Measurements from ENCODE around the gene FYN.

The FYN gene

DNA sequence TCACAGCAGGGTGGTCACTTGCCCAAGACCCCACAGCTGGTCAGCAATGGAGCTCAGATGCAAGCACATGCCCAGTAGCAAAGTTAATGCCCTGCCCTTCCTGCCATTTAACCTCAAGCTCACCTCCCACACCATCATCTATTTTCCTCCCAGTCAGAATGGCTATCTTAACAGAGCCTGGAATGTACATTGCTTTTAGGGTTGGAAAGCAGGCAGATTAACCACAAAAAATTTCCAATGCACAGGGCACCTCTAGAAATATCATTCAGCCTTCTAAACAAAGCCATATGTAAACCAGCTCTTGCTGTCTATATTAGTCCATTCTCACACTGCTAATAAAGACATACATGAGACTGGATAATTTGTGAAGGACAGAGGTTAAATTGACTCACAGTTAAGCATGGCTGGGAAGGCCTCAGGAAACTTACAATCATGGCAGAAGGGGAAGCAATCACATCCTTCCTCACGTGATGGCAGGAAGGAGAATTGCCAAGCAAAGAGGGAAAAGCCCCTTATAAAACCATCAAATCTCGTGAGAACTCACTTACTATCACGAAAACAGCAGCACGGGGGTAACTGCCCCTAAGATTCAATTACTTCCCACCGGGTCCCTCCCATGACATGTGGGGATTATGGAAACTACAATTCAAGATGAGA, 106.9 kb downstream of the FYN start:
- no peak for DNase-seq

DNA sequence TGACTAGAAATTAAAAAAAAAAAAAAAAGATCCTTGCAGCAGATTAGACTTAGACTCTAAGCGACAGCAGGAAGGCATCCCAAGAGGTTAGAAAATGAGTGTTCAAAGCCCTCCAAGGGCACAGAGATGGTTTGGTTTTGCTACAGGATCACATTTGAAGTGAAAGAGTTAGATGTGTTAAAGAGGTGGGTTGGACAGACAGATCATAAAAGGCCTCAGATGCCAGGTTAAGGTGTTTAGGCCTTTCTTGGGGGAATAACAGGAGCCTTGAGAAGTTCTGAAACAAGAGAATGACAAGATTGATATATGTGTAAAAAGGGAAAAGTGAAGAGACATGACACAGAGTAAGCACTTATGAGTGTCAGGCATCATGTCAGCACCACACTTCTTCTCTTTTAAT, 107.5 kb downstream of the FYN start:
- DNase-seq, result no peak

DNA sequence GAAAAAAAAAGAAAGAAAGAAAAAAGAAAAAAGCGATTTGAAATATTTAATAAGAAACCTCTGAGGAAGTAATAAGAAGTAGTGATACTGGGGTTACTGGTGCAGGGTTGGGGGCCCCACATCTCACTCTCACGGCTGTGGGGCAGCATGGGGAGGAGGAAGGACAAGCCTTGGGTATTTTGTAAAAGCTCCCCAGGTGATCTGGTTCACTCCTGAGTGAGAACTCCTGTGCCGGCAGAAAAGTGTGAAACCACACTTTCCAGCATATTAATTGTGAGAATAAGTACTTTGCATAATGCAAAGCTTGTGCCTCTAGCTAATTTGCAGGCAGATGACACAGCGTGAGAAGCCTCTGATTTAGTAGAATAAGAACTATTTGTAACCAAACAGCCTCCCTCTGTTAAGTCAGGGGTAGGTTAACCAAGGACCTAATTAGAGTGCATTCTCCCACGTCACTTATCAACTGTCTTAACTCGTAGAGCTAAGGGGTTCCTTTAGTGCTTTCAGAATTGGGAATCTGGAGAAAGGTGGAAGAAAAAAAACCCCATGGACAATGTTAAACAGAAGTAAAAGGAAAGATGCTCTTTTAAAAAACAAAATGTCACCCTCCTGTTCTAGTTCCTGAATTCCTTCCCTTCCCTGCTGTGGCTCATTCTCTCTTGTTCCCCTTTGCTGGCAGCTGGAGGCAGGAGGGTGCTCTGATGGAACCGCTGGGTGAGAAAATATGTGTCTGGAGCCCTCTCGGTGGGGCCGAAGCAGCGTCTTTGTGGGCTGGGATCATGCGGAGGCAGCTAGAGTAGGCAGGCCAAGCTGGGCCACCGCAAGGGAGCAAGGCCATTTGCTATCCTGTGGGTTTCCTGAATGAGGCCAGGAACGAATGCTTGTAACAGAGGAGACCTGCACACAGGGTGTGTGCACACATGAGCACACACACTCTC, 108.7 kb downstream of the FYN start:
- peak; percentile 59 for DNase-seq

DNA sequence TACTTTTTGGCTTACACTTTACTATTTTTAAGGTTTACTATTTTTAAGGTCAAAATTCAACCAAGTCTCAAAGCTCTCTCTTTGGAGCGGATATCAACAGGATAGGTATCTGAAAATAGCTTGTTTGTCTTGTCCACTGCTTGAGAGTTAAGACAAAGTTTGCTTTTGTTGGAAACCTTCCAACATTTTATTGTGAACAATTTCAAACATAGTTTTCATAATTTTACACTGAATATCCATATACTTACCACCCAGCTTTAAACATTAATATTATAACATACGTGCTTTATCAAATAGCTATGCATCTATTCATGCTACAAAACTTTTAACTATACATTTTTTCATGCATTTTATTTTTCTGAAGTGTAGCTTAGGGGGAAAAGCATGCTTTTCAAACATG, 109.9 kb downstream of the FYN start:
- no peak for DNase-seq

DNA sequence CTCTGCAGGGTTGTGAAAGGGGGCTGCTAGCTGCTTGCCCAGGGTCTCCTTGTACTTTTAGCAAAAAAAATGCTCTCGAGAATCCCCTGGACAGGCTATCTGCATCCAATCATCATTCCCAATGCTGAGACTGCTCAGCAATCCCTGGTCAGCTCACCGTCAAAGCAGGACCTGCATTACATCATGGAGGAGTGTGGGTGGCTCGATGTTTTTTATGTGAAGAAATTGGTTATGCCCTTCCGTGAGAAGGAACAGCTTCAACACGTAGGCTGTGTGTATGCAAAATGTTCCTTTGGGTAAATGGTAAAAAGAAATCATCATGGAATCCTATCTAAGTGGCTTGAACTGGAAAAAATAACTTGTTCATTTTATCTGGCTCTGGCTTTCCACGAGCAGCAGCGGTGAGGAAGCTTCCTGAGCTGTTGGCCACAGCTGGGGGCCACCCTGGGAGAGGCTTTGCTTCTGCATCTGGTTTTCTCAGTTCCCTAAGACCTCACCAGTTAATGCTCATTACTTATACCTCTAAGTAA, 111.4 kb downstream of the FYN start:
- DNase-seq, result no peak

DNA sequence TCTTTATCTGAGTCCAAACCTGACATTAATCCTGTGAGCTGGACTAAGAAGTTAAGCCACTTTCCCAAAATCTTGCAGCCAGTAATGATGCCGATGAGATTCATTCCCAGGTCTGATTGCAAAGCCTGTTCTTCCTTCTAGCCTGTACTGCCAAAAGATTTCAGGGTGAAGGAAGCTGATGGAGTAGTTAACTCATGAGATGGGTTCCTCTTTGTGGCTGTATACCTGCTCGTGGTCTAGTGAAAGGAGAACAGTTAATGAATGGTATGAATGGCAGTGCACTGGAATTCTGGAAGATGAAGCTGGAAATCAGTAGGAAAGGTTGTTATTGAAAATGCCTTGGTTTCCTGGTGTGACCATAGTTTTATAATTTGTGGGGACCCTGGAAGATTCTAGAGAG, 112.0 kb downstream of the FYN start:
- no peak for DNase-seq

DNA sequence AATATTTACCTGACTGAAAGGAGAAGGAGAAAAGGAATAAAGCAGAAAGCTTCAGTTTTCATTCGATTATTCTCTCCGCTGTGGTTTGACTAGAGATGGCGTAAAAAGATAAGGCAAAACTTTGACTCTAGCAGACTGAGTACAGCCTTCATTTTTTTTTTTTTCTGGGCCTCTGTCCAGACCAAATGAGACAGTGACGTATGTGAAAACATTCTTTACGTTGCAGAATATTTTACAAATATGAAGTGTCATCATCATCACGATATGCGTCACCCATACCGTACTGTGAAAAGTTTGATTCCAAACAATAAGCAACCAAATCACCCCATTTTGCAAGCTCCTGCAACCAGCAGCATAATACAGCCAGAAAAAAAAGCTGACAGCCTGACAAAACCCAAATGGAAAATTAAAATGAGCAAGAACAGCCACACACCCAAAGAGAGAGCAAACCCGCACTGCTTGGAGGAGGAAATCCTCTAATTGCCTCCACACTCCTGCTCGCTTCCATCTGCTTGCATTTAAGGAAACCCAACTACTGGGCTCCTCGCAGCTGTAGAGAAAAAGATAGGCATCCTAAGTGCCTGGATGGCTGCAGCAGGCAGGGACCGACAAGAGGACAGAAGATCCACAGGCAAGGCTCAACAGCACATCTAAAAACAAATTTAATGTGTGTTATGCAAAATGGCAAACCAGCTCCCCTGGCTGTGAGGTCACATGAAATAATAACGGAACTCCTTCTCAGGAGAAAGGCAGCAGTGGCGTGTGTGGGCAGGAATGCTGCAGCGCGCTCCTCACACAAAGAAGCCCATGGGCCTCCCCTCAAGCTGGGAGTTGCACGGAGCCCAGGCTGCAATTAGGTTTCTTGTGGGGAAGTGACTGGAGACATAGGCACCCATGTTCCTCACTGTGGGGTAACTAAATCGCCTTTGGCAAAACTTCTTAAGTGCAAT, 113.1 kb downstream of the FYN start:
- peak; percentile 91 for DNase-seq

DNA sequence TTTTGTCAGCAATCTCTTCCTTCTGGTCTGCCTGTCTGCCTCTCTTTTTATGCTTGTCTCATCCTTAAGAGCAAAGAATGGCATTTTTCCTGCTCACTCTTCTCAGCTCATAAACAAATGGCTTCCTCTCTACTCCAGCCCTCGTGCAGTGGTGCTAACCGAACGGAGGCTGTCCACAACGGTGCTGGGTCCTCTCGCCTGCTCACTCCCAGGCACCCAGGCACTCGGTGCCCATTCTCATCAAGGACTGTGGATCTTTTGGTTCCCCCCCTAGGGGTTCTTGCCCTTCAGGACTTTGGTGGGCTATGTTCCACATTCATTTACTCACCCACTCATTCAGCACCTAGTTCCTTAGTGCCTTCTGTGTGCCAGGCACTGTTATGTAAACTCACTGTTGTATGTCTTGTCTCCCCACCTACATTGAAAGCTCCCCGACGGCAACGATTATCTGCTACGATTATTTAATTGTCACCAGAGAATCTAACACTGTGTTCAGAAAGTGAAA, 113.9 kb downstream of the FYN start:
- DNase-seq, result no peak

DNA sequence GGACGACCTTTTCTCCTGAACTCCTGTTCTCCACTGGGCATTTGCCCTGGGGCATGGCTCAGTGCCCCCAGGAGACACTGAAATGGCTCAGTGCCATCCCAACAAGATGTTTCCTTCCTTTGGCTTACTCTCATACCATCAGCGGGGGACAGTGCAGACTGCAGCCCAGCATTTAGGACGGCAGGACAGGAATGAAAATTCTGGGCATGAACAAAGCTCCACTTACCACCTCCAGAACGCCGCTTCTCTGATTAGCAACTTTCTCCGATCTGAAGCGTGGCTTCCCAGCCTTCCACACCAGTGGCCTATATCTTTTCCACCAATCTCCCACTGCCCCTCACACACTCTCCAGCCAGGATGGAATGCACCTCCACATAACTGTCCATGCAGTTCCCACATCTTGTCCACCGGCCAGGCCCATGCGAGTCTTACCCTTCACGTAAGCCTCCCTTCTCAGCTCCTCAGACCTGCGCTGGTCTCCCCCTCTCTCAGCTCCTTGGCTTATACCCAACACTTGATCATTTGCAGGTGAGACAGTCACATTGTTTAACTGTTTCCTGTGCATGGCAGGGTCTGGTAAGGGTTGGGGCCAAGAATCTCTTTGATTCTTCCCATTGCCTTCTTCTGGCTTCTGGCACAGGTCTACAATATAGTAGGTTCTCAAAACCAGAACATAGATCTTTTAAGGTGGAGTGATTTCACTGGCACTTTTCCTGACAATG, 114.5 kb downstream of the FYN start:
- DNase-seq, result no peak

DNA sequence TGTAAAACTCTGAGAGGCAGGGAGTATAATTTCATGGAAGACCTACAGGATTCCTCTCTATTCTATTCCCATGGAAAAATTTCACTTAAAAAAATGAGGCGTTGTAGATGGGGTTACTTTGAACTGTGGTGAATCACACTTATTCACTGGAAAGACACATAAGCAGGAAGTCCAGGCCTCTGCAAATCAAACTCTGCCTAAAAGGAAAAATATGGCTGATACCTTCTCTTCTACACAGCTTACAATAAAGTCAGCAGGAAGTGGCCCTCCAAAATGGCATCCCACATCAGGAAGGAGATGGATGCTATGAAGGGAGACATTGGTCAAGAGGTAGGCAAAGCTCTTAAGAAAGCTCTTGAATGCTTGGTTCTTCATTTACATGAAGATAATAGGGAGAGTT, 115.9 kb downstream of the FYN start:
- no peak for DNase-seq

DNA sequence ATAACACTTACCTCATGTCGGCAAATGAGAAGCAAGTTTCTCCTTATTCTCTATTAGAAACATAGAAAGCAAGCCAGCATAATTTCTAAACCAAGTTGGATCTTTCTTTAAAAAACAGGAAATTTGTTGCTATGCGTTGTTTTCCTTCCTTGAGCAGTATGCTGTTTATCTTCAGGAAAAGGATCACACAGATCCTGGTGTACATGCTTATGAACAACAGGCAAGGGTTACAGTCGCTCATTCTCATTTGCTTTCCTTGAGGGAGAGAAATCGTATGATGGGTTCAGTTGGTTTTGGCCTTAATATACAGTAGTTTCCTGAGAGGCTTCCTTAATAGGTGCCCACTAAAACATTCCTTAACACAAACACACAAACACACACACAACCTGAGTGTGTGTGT, 118.8 kb downstream of the FYN start:
- DNase-seq, result no peak

DNA sequence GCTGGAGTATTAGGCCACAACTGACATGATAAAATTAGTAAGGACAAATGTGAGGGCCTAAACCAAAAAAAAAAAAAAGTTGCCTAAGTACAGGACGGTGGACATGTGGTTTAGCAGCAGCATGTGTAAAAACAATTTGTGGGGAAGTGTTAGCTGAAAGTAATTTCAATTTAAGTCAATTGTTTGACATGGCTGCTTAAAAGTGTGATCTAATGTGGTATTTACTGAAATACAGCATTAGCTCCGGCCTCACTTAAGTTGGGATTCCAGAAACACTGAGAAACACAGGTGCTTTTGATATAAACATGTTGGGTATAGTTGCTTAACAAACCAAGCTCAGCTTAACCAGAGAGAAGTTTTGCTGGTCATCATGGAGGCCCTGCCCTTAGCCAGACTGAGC, 119.7 kb downstream of the FYN start:
- no peak for DNase-seq

DNA sequence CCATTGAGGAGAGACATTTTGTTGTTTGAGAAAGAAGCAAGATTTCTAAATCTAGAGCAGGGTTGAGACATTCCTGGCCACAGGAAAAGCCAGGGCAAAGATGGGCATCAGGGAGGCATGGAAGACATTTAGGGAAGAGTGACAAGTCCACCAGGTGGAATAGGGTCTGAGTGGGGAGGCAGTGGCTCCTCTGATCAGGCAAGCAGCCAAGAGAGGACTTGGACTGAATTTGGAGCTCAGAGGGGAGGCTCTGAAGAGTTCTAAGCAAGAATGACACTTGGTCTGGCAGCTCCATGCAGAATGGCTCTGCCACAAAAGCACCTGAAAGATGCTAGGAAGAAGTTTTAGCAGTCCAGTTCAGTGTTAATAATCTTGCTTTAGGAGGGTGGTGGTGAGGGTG, 120.8 kb downstream of the FYN start:
- no peak for DNase-seq

DNA sequence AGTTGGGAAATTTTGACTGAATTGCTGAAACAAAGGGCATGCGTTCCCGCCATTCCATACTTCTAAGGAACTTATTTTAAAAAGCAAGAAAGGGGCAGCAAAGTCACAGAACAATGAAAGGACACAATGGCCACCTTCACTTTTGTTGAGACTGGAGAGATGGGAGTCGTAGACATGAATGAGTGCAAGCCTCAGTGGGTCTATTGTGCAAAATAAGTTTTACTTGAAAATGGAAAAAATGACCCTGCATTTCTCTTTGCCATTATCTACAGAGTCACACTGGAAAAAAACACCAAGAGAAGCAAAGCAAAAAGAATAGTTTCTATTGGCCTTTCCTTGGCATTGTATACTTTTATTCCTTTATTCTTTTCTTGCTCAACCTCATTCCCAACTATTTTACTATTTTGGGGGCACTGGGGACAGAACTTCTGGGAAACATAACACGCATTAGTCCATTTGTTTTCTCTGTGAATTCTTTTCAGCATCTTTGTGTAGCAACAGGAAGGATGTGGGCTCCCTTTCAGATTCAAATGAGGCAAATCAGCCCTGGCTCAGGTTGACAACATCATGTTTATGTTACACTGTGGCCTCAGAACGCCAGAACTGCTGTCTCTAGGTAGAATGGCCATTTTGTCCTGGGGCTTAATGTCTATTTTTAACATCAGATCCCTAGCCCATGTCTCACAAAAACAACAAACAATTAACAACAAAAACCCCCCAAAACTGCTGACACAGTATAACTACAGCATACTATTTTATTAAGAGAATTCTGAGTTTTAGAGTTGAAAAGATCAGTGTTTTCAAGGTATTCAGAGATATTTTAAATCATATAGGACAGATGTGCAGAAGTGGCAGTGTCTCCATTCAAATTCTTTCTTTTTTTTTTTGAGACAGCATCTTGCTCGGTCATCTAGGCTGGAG, 122.2 kb downstream of the FYN start:
- DNase-seq, result no peak

DNA sequence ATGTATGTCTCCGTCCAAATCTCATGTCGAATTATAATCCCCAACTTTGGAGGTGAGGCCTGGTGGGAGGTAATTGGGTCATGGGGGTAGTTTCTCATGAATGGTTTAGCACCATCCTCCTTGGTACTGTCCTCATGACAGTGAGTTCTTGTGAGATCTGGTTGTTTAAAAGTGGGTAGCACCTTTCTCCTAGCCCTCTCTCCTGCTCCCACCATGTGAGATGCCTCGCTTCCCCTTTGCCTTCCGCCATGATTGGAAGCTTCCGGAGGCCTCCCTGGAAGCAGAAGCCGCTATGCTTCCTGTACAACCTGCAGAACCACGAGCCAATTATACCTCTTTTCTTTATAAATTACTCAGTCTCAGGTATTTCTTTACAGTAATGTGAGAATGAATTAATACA, 123.1 kb downstream of the FYN start:
- DNase-seq, result no peak

DNA sequence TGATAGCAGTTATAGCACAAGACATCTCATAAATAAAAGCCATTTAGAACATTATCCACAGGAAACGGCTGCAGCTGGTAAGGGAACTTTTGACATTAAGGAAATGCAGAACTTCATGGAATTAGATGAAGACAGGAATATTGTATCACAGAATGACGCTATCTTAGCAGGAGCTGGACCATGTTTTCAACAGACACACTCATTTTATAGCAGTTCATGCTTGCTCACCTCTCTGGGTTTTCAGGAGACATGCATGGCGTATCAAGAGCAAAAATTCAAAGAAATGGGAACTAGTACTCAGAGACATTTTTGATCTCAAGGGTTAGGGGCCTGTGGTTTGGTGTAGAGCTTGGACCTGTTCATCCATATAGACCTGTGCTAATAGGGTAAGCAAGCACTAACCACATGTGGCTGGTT, 125.0 kb downstream of the FYN start:
- DNase-seq, result no peak

DNA sequence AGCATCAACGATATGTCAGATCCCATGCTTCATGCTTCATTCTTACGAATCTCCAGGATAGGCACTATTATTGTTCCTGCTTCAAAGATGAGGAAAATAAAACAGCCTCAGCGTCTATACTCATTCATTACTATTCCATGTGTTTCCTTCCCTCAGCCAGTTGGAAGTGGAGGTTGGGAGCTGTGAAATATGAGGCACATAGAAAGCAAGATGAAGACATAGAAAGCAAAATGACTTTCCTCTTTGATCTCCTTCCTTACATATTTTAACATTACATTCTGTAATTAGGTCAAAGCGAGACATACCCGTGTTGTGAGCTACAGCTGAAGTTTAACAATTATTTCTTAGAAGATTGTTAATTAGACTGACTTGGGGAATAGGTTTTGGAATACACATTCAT, 125.4 kb downstream of the FYN start:
- DNase-seq, result no peak

DNA sequence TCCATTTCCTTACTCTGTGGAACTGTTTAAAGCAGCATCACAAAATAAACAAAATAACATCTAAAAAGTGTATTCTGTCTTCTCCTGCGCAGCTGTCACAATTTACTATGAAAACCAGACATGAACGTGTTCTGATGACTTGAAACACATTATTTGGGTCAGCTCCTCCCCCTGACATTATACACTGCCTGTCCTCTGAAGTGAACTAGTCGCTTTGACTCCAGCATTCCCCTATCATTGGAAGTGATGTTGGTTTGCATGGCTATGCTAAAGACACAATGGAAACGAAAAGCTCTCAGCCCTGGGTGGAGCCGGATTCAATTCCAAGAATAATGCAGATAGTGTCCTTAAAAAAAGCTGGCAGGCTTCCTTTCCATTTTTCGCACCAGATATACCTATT, 125.9 kb downstream of the FYN start:
- no peak for DNase-seq

DNA sequence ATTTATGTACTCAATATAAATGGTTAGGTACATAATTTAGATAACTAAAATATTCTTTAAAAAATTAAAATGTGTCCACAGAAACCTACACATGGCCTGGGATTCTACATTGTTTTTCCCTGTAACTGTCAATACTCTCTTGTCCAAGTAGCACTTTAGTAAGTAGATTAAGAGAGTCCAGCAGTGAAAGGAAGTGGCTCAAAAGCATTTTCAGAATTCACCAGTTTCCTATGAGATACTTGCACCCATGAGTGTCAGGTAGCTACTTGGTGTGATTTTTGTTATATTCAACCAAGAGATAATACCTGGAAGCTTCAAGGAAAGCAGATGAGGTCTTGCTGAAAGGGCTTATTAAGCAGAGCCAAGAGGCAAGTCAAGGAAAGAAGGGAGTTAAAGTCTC, 126.3 kb downstream of the FYN start:
- DNase-seq, result no peak

DNA sequence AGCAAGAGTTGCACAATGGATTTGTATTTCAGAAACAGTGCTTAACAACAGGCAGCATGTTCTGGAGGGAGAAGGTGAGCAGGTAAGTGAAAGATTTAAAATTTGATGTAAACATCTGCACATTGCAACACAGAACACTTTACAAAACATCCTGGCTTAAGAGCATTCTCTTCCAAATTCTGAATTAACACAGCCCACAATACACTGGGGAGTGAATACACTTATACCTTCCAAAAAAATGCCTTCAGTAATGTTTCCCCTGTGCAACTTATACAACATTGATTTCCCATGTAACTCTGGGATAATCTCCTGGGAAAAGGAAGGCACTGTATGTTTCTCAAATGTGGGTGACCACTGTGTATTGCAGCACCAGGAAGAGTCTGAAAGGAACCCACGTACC, 127.6 kb downstream of the FYN start:
- DNase-seq, result no peak

DNA sequence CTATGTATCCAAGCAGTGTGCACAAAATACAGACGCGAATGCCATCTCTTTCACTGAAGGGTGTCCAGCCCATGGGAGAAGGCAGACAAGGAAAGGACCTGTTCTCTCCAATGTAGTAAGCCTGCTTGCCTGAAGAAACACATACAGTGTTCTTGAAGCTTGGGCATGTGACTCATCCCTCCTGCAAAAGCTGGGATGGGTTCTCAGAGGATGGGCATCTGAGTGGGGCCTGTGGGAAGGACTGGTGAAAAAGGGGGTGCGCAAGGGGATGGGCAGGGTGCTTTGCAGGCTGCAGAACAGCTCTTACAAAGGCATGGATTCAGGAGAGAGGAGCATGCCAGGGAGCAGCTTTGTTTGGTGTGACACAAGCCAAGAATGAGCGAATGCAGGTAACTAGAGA, 128.1 kb downstream of the FYN start:
- DNase-seq, result no peak
